Activated effector memory CD4-positive, alpha-beta T cell treated with Interleukin-2 at 50 U/mL for 16 hours (primary cell): ENCODE data around the gene ZDHHC4.
A peak's percentile ranks its signal among the peaks of the same experiment; 100 is the strongest.
"Not testable (repeated sequence)": the region's sequence is repeated elsewhere in the genome, so short reads cannot be mapped to it uniquely, and the experiment has no call there.

Experiments
- DNase-seq: peaks from one replicate; pipeline ENCODE4 v3.0.0-alpha.2; 2020

The ZDHHC4 gene

GRCh38 chr7:6608081-6608480 is 30.8 kb downstream of the ZDHHC4 start:
- DNase-seq = no peak

- DNase-seq = no peak
Observed at GRCh38 chr7:6608794-6609193, 31.5 kb downstream of the ZDHHC4 start.

- DNase-seq = no peak
Observed at GRCh38 chr7:6612819-6613218, 35.6 kb downstream of the ZDHHC4 start.

- DNase-seq = no peak
Observed at GRCh38 chr7:6613706-6614105, 36.5 kb downstream of the ZDHHC4 start.

GRCh38 chr7:6614953-6615722 is 37.9 kb downstream of the ZDHHC4 start, which contains the start of gene ZNF853:
Gene ZNF853 (plus strand): TSS chr7:6615610. CDS start chr7:6616175, 565 bp downstream.
- no peak for DNase-seq

GRCh38 chr7:6615723-6616555 is 38.7 kb downstream of the ZDHHC4 start:
- DNase-seq = no peak

- no peak for DNase-seq
Observed at GRCh38 chr7:6616854-6617643, 39.8 kb downstream of the ZDHHC4 start.

- DNase-seq = no peak
Observed at GRCh38 chr7:6618621-6619020, 41.4 kb downstream of the ZDHHC4 start.

- DNase-seq = no peak
Observed at GRCh38 chr7:6619961-6620360, 42.7 kb downstream of the ZDHHC4 start.

- no peak for DNase-seq
Observed at GRCh38 chr7:6621195-6622133, 44.2 kb downstream of the ZDHHC4 start.

- no peak for DNase-seq
Observed at GRCh38 chr7:6622134-6622710, 45.0 kb downstream of the ZDHHC4 start.

GRCh38 chr7:6623589-6624245 is 46.5 kb downstream of the ZDHHC4 start:
- no peak for DNase-seq

- DNase-seq = no peak
Observed at GRCh38 chr7:6624246-6624611, 47.0 kb downstream of the ZDHHC4 start.

- no peak for DNase-seq
Observed at GRCh38 chr7:6628045-6628444, 50.8 kb downstream of the ZDHHC4 start.

- no peak for DNase-seq
Observed at GRCh38 chr7:6630007-6630849, 53.0 kb downstream of the ZDHHC4 start.

GRCh38 chr7:6631605-6632004 is 54.4 kb downstream of the ZDHHC4 start:
- no peak for DNase-seq

- DNase-seq = no peak
Observed at GRCh38 chr7:6634021-6634420, 56.8 kb downstream of the ZDHHC4 start.

- DNase-seq = not testable (repeated sequence)
Observed at GRCh38 chr7:6634971-6635370, 57.7 kb downstream of the ZDHHC4 start.

GRCh38 chr7:6636741-6637543 is 59.7 kb downstream of the ZDHHC4 start, which contains the start of gene ZNF316:
Gene ZNF316 (plus strand): TSS chr7:6637318. CDS start chr7:6642410, 5,092 bp downstream.
- DNase-seq = peak; percentile 44
